Epithelial cell of prostate (primary cell): Measurements from ENCODE around the gene SCGB1C2.
"Not testable (repeated sequence)": the region's sequence is repeated elsewhere in the genome, so short reads cannot be mapped to it uniquely, and the experiment has no call there.

Source experiments
- DNase-seq: peaks from one replicate; pipeline ENCODE4 v3.0.0-alpha.2; 2011; ENCODE audit warnings: low read depth, low spot score
- H3K27ac ChIP-seq: fragments of 450-650 bp; 2 replicates; pipeline ENCODE4 v1.5.1; 2017; ENCODE audit warnings: mild to moderate bottlenecking

SCGB1C2 gene

DNA sequence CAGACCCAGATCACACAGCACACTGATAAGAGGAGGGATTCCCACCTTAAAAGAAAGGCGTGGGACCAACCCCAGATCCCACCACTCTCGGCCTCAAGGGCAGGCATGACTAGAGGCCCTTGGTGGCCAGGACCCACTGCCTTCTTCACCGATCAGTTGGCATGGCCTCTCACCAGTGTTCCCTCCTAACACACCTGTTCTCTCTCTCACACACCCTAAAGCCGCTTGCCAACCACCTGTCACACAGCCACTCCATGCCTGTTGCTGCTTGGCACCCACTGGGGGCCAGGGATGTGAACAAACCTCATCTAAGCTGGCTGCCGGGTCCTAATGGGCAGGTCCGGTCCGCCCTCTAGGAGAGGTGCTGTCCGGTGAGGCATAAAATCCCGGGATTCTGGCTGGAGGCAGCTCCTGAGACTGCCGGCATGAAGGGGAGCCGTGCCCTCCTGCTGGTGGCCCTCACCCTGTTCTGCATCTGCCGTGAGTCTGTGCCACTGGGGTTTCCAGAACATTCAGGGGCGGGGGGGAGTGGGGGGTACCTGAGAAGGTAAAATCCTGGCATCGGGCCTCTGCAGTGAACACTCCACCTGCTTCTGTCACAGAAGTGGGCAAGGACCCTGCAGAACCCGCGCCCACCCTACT lies at the start of gene SCGB1C2:
SCGB1C2 (plus strand) TSS at position 404 of the 642 bp plus-strand sequence; CDS start at position 426, 22 bp downstream.
- not testable (repeated sequence) for H3K27ac ChIP-seq, DNase-seq

DNA sequence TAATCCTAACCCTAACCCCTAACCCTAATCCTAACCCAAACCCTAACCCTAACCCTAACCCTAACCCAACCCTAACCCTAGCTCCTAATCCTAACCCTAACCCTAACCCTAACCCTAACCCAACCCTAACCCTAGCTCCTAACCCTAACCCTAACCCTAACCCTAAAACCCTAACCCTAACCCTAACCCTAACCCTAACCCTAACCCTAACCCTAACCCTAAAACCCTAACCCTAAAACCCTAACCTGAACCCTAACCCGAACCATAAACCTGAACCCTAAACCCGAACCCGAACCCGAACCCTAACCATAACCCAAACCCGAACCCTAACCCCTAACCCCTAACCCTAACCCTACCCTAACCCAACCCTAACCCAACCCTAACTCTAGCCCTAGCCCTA lies 24.3 kb upstream of the SCGB1C2 start:
- not testable (repeated sequence) for H3K27ac ChIP-seq, DNase-seq

GRCh38 chr17:118339-118917 lies 18.9 kb upstream of the SCGB1C2 start:
- not testable (repeated sequence) for H3K27ac ChIP-seq, DNase-seq

DNA sequence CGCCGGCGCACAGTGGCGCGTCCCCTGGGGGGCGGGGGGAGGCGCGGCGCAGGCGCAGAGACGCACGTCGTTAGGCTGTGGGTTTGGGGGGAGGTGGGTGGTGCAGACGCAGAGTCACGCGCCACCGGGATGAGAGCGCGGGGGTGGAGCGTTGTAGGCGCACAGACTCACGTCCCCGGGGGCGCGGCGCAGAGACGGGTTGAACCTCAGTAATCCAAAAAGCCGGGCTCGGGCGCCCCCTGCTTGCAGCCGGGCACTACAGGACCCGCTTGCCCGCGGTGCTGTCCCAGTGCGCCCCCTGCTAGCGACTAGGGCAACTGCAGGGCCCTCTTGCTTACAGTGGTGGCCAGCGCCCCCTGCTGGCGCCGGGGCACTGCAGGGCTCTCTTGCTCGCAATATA lies 3.4 kb upstream of the SCGB1C2 start:
- not testable (repeated sequence) for H3K27ac ChIP-seq, DNase-seq

DNA sequence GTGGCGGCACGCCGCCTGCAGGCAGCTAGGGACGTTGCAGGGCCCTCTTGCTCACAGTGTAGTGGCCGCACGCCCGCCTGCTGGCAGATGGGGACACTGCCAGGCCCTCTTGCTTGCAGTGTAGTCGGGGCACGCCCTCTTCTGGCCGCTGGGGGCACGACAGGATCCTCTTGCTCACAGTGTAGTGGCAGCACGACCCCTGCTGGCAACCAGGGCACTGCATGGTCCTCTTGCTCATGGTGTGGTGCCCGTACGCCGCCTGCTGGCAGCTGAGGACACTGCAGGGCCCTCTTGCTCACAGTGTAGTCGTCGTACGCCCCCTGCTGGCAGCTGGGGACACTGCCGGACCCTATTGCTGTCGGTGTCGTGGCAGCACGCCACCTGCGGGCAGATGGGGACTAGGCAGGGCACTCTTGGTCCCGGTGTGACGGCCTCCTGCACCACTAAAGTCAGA lies 3.0 kb upstream of the SCGB1C2 start:
- H3K27ac ChIP-seq, DNase-seq: not testable (repeated sequence)

DNA sequence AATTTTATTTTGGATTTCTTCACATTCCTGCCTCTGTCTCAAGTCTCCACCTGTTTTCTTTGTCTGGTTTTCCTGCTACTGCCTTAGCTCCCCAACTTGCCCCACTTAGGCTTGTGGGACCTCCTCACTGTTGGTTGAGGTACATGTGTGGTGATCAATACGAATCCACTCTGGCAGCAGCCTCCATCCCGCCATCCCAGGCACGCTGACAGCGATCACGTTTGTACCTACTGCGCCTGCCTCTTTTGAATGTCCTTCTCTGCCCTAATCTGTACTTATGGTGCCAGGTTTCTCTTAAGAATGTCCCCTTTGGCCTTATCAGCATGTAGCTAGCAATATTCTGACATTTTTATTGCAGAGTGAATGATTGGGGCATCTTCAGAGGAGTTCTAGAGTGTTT lies 2.3 kb upstream of the SCGB1C2 start:
- not testable (repeated sequence) for DNase-seq, H3K27ac ChIP-seq

- H3K27ac ChIP-seq, DNase-seq: not testable (repeated sequence)
Observed at GRCh38 chr17:135895-136294, 1.5 kb upstream of the SCGB1C2 start.

GRCh38 chr17:136531-136930 lies 838 bp upstream of the SCGB1C2 start:
- not testable (repeated sequence) for H3K27ac ChIP-seq, DNase-seq

DNA sequence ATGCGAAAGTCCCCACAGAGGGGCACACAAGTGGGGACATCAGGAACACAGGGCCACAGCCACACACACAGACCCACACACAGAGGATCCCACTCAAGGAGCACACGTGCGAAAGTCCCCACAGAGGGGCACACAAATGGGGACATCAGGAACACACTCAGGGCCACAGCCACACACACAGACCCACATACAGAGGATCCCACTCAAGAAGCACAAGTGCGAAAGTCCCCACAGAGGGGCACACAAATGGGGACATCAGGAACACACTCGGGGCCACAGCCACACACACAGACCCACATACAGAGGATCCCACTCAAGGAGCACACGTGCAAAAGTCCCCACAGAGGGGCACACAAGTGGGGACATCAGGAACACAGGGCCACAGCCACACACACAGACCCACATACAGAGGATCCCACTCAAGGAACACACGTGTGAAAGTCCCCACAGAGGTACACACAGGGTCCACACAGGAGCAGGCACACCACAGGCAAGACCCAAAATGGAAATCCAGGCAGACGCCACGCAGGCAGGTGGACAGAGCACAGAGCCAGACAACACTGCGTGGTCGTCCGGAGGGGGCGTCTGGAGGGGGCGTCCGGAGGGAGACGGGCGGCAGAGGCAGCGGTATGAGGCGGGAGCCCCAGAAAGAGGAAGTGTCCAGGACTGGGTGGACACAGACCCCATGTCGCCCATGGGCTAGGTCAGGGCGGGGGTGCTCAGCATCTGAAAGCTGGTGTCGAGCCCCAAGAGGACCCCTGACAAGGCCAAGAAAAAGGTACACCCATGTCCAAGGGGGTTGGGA lies 2.2 kb downstream of the SCGB1C2 start:
- DNase-seq, H3K27ac ChIP-seq: not testable (repeated sequence)

DNA sequence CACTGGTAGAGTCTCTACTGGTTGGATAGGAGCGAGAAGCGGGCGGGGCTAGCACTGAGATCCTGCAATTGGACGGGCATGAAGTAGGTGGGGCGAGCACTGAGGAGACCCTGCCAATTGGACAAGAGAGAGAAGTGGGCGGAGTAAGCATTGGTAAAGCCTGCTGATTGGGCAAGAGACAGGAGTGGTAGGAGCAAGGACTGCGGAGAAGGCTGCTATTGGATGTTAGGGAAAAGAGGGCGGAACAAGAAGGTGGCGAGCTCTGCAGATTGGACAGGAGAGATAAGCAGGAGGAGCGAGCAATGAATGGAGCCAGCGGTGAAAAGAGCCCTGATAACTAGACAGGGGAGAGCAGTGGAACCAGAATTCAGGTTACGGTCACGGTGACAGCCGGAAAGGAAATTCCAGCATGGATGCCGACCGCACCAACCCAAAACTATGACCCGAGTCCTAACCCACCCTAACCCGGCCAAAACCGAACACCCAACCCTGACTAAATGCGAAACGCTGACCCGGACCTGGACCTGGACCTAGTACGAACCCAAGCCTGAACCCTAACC lies 4.8 kb downstream of the SCGB1C2 start:
- H3K27ac ChIP-seq = no peak overlapping the region
- DNase-seq = no peak

DNA sequence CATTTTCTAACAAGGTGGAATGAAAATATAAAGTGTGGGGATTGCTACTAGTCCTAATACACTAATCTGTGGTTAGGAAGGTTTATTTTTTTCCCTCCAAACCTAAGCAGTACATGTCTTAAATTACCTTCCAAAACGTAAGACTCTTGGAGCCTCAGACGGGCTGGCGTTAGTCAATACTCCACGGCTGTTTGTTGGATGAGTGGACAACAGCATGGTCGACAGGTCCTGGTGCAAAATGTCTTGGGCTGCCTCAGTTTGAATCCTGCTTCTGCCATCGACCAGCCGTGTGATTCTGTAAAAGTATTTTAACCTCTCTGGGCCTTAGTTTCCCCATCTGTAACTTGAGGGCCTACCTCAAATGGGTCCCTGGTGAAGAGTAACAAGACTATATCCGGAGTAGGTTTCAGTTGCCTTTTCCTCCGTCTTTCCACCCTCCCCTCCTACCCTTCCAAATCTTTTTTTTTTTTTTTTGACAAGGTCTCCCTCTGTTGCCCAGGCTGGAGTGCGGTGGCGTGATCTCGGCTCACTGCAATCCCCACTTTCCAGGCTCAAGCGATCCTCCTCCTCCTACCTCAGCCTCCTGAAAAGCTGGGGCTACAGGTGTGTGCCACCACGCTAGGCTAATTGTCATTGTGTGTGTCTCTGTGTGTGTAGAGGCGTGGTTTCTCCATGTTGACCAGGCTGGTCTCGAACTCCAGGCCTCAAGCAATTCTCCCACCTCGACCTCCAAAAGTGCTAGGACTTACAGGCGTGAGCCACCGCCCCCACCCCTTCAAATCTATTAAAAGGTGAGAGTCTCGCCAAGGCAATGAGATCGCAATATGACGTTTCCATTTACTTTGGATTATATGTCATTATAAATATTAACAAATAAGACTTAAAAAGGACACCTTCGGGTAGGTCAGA lies 5.8 kb downstream of the SCGB1C2 start:
- H3K27ac ChIP-seq = no peak overlapping the region
- no peak for DNase-seq

DNA sequence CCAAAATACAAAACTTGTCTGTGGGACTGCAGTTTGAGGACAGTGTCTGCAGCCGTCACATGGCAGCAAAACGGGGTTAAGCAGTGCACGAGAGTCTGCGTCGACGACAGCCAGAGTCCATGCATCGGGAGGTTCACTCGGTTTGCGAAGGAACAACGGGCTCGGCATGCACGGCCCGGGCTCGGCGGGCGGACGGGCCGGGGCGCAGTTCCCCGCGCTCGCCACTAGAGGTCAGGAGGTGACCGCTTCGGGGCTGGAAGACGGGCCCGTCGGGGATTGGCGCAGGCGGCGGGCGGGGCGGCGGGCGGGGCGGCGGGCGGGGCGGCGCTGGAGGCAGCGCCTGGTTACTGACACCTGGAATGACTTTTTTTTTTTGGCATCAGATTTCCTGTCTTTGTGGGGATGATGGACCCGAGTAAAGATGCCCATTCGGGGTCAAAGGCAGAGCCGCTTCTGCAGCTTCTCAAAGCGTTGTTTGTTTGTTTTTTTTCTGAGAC lies 6.5 kb downstream of the SCGB1C2 start:
- no peak overlapping the region for H3K27ac ChIP-seq

DNA sequence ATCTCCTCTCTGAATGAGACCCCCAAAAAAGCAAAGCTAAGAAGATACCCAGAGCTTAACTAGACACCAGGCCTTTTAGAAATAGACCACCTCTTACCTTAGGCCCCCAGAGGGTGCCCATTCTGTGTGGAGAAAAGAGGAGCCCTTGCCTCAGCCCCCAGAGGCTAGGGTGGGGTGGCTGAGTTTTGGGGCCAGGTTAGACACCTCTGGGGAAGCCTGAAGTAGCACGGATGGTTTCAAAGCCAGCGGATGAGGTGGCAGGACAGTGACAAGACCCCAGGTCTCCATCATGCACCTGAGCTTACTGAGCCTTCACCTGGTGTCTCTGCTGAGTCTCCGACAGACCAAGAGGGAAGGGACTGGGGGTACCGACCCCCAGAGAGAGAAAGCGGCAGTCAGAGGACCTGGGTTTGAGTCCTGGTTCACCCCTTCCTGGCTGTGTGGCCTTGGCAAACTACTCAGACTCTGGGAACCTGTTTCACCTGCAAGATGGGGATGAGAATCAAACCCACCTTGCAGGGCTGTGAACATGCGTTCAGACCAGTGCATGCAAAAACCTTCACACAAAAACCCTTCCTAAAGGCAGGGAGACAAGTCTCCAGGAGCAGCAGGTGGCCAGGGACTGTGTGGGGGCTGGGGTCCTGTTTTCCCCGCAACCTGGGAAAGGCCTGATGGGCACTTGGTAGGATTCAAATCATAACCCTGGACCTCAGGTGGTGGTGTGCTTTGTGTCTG lies 7.7 kb downstream of the SCGB1C2 start:
- no peak for DNase-seq

More for the DNA sequence above, 6.5 kb downstream of the SCGB1C2 start:
- DNase-seq = no peak

DNA sequence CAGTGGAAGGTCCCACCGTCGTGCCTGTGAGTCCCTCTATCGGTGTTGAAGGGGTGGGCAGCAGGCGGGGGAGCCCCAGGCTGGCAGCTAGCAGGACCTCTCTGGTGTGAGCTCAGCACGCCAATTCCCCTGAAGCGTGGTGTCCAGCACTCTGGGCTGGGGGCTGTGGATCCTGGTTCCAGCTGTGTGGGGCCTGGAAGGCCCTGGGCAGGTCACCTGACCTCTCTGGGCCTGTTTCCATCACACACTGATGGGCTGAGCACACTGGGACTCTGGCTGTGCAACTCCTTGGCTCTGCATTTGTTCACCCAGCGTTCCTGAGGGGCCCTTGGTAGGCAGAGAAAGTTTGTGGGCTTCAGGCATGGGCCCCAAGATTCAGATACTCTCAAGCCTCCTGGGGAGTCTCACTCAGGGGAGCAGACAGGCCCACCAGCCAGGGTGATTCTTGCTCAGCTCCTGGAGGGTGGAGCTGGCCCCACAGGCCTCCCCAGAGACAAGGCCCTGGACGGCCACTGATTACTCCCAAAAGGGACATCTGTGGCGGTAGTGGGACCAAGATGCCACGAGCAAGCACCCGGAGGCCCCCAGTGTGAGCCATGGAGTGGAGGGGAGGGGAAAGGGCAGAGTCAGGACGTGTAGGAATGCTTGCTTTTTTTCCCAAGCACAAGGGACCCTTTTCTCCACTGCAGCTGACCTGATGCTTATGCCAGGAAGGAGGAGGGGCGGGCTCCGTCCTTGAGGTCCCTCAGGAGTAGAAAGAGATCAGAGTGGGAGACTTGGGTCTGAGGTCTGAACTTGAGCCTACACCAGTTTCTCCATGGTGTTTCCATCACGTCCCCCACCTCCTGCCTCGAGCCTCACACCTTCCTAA lies 8.5 kb downstream of the SCGB1C2 start:
- no peak for DNase-seq
- no peak overlapping the region for H3K27ac ChIP-seq

More for the DNA sequence above, 7.7 kb downstream of the SCGB1C2 start:
- H3K27ac ChIP-seq = no peak overlapping the region

DNA sequence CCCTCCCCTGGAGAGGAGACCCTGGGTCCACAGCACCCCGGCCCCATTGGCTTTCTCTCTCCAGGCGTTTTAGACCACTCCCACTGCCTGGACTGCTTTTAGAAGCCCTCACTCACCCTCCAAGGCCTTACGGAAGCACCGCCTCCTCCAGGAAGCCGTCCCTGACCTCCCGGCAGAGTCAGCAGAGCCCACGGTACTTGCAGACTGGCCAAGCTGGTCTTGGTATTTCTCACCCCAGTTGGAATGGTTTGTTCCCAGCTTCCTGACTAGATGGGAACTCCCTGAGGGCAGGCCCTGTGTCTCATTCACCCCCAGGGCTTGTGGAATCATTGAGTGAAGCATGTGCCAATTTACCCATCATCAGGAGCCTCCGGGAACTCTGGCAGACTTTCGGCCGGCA lies 9.2 kb downstream of the SCGB1C2 start:
- no peak overlapping the region for H3K27ac ChIP-seq
- DNase-seq = no peak

- H3K27ac ChIP-seq = no peak overlapping the region
- no peak for DNase-seq
Observed at GRCh38 chr17:146983-147761, 9.8 kb downstream of the SCGB1C2 start.
